Measurements from ENCODE around the gene PRKG1.
A peak's percentile ranks its signal among the peaks of the same experiment; 100 is the strongest.

Gene PRKG1

DNA sequence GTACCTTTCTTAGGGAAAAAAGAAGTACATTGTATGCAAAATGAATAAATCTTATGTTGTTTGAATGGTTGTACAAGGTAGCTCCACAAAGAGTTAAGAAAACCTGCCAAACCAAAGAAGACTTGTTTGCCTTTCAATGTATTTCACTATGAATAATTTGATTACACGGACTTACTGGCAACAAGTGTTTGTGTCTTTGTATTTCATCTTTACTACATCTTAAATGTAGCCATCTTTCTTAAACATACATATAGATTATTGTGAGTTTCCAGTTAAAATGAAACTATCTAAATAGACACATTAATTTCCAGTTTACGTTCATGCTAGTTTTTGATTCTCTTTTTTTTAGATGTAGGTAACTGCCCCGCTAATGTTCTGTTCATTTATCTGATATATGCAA is 2.8 kb downstream of the PRKG1 start:
- no peak for DNase-seq

DNA sequence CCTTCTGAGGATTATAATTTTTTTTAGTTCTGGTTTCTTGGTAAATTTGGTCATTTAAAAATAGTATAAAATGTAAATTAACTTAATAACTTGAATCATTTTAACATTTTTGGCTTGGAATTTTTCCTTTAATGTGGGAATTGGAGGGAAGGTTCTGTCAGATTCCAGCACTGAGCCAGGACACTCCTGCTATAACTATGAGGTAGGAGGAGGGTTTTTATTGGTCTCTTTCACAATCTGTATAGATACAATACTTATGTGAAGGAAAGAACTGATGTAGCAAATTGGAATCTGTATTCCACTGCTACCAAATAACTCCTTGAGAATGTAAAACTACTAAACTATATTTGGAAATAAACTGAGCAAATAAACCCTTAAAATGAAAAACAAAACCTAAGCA is 3.2 kb downstream of the PRKG1 start:
- no peak for DNase-seq

DNA sequence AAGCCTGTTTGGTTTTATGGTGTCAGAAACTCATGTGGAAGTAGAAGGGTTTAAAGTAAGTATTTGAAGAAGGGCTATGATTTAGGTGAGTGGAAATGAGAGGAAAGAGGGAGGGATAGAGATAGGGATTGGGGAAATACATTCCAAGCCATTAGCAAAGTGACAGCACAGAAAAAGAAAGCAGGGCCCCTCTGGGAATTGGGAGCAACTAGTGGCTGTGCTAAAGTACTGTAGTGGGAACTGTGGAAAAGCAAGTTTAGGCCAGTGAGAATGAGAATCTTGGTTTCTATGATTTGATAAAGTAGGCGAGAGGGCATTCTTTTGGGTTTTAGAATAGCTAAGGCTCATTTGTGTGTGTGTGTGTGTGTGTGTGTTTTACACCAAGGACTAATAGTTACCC is 5.0 kb downstream of the PRKG1 start:
- no peak for DNase-seq

DNA sequence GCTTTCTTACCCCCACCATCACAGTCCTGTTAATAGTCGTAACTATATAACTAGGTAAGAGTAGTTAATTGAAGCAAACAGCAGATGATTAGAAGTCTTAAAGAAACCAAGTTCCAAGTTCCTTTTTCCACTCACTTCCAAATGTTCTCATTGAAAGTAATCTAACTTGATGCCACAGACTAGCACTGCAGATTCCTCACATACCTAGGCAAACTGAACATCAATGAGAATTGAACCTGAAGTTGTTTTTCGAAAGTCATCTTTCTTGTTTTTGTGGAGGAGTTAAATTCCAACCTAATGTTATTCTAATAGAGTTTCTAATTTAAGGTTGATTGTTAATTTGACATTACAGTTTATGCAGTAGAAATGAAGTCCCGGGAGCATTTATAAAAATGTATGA is 5.5 kb downstream of the PRKG1 start:
- no peak for DNase-seq

DNA sequence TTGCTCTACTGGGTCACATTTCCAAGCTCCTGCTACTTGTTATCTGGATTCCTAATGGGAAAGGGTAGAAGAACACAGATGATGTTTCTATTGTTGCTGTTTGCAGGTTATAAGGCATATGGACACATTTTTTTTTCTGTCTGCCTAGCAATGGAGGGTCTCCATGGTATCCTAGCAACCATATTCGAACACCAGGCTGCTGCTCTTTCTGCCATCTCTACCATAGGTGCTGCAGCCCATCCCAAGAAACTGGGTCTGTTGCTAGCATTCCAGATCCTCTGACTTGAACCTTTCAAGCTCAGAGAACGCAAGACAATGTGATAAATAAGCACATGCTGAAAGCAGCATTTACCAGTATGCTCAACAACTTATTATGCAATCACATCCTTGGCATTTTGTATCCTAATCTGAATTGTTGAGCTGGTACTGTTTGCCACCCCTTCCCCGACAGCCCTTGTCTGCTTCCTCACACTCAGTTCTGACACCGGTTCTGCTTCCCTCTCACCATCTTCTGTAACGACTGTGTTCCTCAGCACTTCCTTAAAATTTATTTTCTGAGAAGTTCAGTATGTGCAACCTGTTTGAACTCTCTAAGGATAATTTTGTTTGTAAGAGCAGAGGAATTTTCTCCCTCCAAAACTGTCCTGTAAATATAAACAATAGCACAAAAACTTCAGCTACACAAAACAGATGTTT is 6.2 kb downstream of the PRKG1 start:
- DNase-seq: no peak

DNA sequence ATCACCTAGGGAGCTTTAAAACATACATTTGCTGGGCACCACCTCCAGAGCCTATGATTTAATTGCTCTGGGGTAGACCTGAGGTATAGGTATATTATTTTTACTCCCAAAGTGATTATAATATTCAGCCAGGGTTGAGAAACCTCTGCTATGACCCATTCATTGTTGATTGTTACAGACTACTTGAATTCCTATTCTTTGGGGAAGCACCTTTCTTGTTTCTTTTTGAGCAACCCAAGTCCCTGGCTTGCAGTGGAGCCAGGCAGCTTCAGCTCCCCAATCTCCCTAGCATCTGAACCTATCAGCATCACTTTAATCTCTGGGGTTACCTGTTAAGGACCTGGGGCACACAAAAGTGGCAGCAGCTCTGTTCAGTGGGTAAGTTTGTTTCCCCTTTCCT is 8.6 kb downstream of the PRKG1 start:
- DNase-seq: no peak

DNA sequence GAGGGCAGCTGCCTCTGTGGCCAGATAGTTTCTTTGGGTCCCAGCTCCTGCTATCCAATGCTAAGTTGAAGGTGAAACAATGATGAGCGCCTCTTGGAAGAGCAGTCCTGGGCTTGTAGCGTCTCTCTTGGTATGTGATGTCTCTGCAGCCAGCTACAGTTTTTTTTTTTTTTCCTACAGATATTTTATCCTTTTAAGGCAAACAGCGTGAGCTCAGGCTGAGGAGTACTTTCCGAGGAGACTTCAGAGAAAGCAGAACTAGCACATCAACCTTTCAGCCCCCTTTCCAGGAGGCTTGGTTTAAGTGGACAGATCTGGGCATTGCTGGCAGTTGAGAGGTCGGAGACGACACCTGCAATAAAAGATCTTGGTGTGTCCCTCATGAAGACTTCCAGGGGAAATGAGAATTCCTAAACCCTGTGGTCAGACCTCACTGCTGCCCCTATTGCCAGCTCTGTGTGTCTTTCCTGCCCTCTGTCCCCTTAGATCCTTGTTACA is 9.1 kb downstream of the PRKG1 start:
- DNase-seq: no peak

DNA sequence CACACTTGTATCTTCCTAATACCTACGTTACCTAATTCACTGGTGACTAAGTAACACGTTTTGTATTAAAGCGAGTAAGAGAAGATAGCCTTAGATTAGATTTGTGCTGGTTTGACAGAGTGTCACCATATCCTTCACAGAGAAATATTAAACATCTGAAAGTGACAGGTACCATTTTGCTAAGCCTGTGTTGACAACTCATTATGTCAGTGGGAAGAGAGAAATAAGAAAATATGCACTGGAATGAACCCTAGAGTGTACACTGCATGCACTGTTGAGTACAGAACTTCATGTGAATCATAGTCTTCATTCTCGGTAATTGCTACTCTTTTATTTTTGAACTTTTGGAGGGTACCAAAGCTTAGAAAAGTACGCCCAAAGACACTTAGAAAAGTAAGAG is 10.9 kb downstream of the PRKG1 start:
- no peak for DNase-seq

DNA sequence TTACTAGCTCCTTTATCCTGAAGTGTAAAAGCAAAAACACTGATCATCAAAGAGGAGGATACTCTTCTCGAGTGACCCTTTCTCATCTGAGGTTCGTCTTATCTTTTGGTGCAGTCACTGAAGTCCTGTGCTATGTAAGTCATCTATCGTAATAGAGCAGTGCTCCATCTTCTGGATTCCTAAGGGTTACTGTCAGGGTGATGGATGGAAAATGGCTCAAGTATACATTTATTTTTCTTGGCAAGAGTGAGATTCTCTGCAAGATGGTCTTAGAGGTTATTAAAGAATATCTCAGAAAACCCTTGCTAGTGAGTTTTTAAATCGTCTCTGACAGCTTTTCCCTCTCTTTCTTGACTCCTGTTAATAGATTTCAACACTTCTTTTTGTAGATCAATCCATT is 12.4 kb downstream of the PRKG1 start:
- DNase-seq: no peak

DNA sequence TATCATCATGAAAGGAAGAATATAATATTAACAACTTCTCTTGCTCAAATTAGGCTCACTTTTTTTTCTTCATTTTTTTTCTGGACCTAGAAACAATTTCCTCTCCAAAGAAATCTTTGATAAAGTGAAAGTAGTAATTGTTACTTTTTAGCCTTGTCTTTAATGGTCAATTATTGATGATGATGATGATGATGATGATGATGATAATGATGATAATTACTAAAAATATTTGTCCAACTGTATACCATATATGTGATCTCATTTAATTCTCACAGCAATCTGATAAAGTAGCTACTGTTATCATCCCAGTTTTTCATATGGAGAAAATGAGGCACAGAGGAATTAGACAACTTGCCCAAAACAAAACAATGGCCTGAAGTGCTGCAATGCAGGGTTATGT is 12.8 kb downstream of the PRKG1 start:
- no peak for DNase-seq

DNA sequence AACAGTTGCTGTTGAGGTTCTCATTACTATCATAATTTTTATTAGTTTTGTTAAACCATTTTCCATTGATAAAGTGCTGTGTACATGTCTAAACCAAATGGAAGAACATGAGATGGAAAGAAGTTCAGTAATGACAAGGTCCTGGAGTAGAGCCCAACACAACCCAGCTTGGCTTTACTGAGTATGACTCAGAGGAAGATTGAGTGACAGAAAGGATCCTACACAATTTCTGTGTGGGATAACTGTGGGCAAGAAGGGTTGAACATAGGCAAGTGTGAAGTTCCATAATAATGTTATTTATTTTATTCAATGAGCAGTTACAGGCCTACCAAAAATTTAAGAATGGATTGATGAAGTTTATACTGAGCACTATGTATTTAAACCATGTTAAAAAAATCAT is 15.9 kb downstream of the PRKG1 start:
- no peak for DNase-seq

DNA sequence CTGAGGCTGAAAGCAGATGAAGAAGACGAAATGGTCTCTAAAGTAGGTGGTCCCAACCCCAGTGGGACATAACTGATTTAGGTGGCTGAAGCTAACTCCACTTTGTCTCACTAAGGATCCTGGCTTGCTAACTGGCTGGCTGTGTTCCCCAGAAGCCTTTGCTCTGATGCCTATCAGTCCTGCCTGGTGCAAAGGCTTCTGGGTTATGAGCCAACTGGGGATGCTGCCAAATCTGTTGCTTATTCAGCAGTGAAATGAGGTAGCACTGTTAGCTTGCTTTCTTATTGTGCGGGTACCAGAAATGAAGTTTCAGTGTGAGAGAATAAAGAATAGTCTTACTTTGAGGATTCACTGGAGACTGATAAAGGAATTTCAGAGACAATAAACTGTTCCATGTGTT is 18.1 kb downstream of the PRKG1 start:
- DNase-seq: peak; percentile 43

DNA sequence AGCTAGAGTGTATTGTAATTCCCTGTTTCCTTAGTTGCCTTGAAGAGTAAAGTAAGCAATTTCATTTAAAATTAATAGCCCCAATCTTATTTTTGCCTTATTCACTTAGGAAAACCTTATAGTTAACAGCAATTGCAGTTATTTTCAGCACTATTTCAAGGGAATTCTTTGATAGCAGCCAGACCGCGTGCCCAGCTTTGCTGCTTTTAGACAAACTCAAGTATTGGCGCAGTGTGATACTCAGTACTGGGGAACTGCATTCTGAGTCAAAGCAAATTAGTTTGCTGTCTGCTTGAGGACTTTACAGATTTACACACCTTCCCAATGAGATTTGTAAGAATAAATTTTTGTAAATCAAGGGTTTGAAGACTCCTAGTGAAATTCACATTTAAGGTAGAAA is 21.2 kb downstream of the PRKG1 start:
- no peak for DNase-seq

DNA sequence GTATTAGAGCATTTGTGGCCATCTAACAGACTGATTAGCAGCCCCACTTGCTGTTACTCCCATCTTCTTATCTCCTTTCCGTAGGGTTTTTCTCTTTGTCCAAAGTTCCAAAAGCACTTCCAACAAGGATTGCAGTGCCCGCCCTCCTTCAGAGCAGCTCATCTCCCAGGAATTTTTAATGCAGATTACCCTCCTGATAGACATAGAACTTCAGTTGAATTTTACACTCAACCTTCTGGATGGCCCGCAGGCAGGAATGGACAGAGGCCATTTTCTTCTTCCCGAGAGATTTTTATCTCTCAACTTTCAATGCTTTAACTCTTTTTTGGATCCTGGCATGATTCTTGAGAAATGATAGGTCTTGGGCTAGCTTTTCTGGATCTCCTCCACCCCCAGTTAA is 23.3 kb downstream of the PRKG1 start:
- no peak for DNase-seq

DNA sequence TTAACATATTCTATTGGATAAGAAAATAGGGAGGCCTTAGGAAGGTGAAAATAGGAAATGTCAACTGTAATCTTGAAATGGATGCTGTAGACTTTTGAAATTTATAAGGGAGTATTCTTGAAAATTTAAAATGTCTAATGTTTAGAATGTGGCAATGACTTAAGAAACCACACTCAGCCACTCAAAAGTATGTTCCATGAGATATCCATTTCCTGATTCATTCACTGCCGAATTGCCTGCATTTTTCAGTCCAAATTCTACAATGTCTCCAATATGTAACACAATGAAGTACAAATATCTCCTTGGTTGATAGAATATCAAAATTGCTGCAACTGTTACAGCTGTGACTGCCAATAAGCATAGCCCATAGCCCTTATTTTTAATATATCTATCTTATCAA is 25.9 kb downstream of the PRKG1 start:
- no peak for DNase-seq

DNA sequence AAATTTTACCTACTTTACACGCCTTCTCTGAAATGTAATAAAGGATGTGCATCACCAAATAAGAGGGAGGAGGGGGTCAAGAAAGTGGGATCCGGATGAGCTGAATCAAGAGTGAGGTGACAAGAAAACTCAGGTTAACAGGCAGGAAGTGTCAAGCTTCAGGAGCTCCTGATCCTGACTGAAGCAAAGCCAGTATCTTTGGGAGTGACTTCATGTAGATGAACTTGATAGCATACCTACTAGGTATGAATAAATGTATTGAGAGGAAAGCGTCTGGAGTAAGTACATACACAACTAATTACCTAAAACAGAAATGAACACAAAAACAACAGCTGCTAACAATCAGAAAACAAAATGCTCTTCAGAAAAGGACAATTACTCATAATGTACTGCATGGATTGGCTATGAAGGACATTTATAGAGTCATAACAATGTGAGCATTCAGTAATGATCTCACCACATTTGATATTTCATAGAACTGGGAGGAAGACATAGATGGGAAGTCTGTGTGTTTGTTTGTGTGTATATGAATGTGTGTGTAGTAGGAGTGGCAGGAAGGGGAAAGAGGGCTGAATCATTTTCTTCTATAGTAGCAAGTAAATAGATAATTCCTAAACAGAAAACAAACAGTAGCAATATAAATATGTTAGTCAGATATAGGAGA is 29.4 kb downstream of the PRKG1 start:
- no peak for DNase-seq

DNA sequence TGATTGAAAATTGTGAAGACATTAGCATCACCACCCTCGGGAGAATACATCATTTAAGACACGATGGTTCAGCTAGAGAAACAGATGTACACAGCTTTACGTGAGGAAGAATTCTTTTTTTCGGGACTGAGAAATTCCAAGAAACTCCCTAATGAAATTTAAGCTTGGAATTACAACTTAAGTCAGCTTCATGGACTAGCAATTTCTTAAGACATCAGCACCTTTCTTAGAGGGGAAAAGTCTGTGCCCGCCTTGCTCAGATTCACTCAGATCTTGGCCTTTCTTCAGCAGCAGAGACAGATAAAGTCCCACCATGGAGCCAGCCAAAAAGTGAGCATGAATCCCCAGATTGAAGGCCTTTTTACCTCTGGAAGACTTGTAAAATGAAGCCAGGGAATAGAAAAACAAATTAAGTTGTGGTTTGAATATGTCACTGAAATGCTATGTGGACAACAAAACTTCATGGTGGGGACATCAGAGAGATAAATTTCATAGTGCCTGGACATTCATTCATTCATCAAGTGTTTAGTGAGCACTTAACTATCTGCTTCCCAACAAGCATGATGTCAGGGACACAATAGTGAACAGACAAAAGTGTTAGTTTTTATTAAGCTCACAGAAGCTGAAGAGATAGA is 32.1 kb downstream of the PRKG1 start:
- DNase-seq: no peak

DNA sequence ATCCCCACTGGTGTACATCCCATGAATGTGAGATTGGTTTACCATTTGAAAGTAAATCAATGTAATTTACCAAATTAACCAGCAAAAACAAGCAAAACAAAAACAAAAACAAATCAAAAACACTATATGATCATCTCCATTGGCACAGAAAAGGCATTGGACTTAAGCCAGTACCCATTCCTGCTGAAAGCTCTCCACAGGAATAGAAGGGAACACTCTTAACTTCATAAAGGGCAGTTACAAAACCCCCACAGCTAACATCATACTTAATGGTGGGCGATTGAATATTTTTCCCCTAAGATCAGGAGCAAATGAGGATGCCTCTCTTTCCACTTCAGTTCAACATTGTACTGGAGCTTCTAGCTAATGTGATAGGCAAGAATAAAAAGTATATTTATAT is 34.1 kb downstream of the PRKG1 start:
- DNase-seq: no peak

DNA sequence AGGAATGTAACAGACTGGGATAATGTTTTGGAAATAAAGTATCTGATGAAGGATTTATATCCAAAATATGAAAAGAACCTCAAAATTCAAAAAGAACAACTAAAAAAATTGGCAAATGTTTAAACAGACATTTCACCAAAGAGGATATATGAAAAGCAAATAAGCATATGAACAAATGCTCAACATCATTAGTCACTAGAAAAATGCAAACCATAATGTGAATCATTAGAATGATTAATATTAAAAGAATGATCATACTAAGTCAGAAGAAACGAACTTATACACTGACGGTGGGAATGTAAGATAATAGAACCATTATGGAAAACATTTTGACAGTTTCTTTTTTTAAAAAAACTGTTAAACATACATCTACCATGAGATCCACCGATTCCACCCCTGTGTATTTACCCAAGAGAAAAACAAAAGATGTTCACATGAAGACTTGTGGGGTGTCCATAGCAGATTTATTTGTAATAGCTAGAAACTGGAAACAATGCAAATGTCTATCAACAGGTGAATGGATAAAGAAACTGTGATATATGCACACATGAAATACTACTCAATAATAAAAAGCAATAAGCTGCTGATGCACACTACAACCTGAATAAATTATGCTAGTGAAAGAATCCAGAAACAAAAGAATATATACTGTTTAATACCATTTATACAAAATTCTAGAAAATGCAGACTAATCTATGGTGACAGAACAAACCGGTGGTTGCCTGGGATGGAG is 35.7 kb downstream of the PRKG1 start:
- DNase-seq: no peak

DNA sequence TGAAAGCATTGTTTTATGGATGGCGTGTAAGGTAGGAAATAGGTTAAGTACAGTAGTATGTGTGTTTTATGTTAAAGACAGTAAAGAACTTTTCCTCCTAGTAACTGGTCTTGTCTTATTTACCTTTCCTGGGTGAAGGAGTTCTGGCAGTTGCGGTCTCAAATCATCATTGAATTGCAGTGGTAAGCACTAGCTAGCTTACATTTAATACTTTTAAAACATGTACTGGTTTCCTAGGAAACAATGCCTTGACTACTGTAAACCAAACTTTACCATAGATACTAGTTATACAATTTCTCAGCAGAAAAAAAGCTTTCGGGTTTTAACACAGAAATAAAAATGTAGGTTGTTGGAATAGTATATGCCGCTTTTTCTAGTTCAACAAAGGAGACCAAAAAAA is 37.7 kb downstream of the PRKG1 start:
- no peak for DNase-seq

DNA sequence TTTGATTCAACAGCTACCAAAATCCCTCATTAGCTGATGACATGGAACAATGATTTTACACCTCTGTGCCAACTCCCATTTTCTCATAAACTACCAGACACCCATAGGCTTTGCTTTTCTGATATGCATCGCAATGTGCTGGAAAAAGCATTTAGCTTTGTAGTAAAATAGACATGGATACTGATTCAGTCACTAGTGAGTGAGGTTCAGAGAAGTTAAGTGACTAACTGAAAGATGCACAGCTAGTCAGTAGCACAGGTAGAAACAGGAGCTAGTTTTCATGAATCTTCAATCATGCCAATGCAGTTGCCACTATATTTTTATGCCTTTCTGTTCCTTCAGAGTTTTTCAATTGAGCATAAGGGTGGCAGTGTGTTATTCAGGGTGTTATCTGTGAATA is 38.7 kb downstream of the PRKG1 start:
- no peak for DNase-seq

DNA sequence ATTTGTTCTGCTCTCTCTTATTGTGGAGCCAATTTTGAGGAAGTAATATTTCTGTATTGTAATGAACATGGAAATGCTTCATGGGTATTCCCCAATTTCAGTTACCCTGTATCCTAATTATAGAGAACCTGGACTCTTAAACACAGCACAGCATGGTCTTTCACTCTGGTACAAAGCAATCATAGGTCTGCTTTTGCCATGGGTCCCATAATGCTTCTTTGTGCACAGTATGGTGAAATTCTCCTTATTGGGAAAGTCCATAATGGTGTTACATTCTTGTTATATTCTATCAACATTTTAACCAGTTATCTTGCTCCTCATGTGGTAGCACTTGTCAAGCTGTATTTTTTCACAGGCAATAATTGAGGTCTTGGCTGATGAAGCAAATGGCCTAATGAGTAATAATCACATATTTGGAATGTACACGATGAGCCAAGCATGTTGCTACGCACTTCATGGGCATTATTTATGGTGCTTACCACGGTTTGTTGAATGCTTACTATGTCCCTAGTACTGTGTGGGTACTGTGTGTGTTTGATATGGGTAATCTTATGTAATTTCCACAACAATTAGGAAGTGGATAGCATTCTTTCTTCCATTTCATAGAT is 42.9 kb downstream of the PRKG1 start:
- no peak for DNase-seq

DNA sequence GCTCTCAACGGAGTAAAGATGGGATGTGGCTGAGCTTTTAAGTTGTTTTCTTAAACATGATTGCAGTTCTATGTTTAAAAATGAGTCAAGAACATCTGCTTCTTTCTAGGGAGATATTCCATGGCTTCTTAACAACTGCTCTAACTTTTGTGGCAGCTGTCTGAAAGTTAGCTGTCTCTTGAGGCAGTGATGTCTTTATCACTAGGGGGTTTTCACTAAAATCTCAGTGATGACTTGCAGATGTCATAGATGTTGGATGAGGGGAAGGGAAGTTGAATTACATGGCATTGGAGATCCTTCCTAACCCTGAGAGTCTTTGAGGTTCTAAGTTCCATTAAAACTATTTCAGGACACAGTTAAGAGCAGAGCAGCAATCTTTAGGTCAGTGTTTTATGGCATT is 43.5 kb downstream of the PRKG1 start:
- DNase-seq: no peak
